NCI-H1694 treated with DMSO at 0.1 percent for 48 hours (cell line): ENCODE data around the gene GIMD1.
"Not testable (repeated sequence)": the region's sequence is repeated elsewhere in the genome, so short reads cannot be mapped to it uniquely, and the experiment has no call there.

ENCODE experiments used
- DNase-seq: peaks from one replicate; lab custom pipeline; 2025; lab: John Stamatoyannopoulos, UW

GIMD1 gene

DNA sequence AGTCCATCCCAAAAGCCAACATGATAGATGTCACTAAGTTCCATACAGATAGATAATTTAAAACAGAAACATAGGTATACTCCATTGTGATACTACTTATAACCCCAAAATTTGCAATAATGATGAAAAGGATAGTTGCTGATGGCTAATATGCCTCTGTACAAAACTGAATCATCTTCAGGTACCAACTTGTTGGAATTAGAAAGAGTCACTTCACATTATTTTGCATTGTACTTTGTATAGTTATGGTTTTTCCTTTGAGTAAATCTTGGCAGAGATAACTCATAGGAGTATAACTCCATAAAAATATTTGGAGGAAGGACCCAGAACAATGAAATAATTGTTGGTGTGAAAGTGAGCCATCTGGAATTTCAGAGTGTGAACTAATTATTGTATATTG is 17.6 kb downstream of the GIMD1 start:
- no peak for DNase-seq

DNA sequence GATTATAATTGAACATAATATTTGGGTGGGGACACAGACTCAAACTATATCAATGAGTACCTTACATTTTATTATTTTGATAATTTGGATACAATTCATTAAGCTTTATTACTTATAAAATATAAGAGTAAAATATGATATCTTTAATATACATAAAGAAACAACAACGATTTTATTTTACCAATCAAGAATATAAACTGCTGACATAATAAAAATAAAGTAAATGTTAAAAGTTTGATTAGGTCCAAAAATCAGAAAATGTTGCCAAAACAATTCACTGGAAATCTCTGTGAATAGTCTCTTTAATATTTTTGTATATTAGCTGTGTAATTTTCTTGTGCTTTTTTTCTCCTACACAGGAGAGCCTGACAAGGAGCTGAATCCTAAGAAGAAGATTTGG is 21.4 kb downstream of the GIMD1 start:
- DNase-seq = no peak

DNA sequence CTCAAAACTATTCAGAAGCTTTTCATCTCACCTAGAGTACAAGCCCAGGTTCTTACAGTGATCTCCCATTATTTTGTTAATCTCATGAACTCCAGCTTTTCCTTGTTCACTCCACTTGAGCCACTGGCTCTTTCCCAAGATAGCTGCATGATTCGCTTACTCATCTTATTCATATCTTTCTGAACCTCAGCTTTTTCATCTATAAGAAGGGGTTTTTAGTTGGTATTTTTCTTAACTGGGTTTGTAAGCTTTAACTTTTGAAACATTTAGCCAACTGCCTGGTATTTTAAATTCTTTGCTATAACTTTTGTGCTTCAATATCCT is 24.0 kb downstream of the GIMD1 start:
- no peak for DNase-seq

DNA sequence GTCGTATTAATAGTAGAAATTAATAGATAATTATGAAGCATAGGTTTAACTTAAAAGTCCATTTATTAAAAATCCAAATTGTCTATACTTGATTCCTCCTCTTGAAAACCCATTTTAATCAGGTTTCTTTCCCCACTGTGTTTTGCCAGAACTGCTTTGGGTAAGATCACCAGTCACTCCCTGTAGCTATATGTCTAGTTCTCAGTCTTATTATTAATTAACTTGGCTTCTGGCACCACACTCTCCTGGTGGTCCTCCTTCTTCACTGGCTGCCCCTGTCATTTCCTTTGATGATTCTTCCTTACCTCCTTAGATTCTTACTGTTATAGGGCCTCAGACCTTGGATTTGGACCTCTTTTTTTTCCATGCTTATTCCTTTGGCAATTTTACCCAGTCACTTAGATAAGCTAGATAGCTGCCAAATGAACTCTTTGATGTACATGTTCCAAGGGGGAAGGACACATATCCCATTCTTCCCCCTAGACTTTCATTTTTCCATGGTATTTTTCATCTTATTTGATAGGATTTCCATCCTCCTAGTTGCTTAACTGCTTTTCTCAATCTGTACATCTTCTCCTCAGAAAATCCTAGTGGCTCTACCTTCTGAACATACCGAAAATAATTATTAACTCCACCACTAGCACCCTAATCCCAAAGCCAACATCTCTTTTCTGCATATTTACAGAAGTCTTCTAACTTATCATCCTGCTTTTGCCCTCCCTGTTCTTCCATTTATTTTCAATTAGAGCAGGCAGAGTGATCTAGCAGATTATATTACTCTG is 24.5 kb downstream of the GIMD1 start:
- no peak for DNase-seq

DNA sequence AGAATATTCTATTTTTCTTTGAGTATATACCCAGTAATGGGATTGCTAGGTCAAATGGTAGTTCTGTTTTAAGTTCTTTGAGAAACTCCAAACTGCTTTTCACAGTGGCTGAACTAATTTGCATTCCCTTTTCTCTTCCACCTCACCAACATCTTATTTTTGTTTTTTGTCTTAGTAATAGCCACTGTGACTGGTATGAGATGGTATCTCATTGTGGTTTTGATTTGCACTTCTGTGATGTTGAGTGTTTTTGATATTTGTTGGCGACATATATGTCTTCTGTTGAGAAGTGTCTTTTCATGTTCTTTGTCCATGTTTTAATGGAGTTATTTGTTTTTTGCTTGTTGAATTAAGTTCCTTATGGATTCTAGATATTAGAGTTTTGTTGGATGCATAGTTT is 27.8 kb downstream of the GIMD1 start:
- DNase-seq = no peak

DNA sequence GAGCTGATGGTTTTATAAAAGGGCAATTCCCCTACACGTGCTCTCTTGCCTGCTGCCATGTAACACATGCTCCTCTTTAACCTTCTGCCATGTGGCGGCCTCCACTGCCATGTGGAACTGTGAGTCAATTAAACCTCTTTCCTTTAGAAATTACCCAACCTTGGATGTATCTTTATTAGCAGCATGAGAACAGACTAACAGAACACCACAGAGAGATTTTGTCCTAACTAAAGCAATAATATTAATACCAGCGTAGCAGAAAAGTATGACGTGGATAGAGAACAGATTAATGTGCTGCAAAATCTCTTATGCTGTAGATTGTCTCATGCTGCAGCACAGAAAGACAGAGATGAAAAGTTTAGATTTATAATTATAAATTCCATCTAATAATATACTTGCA is 29.1 kb downstream of the GIMD1 start:
- no peak for DNase-seq

GRCh38 chr4:106338671-106339070 is 29.9 kb downstream of the GIMD1 start:
- no peak for DNase-seq

GRCh38 chr4:106337916-106338315 is 30.7 kb downstream of the GIMD1 start:
- DNase-seq = no peak

DNA sequence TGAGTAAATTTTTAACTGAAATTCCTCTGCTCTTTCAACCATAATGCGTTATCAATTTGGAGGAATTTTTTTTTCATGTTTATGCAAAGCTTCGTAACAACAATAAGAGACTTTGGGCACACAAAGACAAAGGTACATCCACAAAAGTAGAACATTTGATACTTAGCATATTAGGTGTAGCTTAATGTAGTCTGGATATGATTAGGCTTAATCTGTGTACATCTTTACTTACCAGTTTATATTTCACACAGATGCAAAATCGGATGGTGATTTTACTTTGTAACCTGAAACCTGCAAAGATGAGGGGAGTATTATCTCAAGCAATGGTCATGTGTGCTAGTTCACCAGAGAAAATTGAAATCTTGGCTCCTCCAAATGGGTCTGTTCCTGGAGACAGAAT is 32.0 kb downstream of the GIMD1 start:
- no peak for DNase-seq

DNA sequence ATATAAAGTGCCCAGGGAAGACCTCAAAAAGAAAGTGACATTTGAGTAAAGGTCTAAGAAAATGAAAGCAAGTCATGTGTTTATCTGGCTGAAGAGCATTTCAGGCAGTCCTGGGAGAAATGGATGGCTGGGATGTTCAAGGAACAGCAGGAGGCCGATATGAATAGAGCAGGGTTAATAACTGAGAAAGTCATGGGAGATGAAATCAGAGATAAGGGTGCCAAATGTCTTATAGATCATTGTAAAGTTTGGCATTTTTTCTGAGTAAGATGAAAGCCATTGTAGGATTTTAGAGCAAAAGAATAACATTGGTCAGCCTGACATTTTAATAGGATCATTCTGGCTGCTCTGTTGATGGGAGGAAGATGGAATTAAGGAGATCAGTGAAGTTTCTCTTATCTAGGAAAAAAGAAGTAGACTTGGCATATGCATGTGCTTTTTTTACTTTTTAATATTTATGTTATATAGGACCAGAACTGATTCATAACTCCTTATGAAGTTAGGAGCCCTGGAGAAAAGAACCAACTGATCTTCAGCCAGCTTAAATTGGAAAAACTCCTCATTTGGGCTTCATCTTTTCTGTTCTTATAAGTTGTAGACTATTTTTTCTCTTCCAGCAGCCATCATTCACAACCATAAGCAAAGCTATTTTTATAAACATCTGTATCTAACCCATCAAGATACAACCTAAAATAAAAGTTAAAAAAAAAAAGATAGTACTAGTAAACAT is 33.7 kb downstream of the GIMD1 start:
- no peak for DNase-seq

DNA sequence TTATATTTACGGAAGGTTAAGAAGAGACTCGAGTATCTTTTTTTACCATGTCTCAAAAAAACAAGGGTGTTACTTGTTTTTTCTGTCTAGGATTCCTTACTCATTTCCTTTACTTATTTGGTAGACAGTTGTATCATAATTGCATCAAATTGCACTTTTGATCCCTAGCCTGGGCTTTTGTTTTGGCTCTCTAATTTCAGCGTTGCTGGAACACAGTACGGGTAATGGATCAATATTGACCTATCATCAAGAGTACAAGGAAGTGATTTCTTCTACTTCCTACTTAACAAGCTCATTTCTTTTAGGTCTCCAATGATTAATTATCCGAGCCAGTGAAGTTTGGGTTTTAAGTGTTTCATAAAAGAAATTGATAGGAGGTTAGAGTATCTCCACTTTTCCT is 35.4 kb downstream of the GIMD1 start:
- no peak for DNase-seq

GRCh38 chr4:106329041-106329618 is 39.4 kb downstream of the GIMD1 start:
- DNase-seq = peak; percentile 3

GRCh38 chr4:106325800-106326199 is 42.8 kb downstream of the GIMD1 start:
- no peak for DNase-seq

DNA sequence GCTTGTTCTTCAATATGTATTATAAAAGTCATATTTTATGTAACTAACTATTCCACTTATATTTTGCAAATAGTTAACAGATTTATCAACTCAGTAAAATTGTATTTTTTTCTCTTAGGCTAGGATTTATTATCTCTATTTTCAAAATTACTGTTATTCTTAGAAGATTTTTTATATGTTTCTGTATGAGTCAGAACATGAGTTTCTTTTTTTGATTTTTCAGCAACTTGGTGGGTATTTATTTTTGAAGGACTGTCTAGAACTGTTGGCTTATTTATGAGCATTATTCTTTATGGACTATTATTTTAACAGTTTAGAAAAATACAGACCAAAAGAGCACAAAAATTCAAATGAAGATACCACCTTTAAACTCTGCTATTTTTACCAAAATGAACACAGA is 45.5 kb downstream of the GIMD1 start:
- no peak for DNase-seq

- DNase-seq = not testable (repeated sequence)
Observed at GRCh38 chr4:106321814-106322213, 46.8 kb downstream of the GIMD1 start.

GRCh38 chr4:106321168-106321567 is 47.4 kb downstream of the GIMD1 start:
- DNase-seq = not testable (repeated sequence)

- no peak for DNase-seq
Observed at GRCh38 chr4:106320235-106320634, 48.3 kb downstream of the GIMD1 start.

- no peak for DNase-seq
Observed at GRCh38 chr4:106318511-106318910, 50.1 kb downstream of the GIMD1 start.

GRCh38 chr4:106317815-106318214 is 50.8 kb downstream of the GIMD1 start:
- no peak for DNase-seq

- DNase-seq = no peak
Observed at GRCh38 chr4:106316773-106317409, 51.7 kb downstream of the GIMD1 start.

GRCh38 chr4:106315968-106316772 is 52.4 kb downstream of the GIMD1 start, which contains the start of the genes AIMP1 and TBCK:
Gene AIMP1, plus strand, starts transcription at chr4:106316550. Its CDS starts 8,460 bp downstream, at chr4:106325010.
Gene TBCK, minus strand, starts transcription at chr4:106316209. Its CDS starts 7,249 bp downstream, at chr4:106308960.
- DNase-seq = peak; percentile 87

DNA sequence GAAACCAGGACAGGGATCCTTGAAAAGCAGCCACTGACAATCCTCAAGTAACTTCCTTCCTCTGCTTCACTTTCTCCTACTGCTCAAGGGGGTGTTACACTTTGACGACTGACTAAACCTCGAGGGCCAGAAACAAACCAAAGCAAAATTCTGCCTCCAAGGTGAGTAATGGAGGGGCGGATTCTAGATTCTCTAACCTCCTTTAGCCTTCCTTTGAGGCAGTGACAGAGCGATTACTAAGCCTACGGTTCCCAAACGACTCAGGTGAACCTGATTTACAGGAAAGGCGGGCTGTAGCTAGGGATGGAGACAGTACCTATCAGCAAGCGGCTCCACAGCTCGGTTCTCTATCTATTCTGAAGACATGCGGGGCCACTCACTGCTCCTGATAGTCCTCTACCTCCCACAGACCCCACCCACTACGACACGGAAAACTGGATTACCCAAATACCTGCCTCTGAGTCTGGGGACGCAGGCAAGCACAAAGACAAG is 53.1 kb downstream of the GIMD1 start:
- DNase-seq = no peak
